Astrocyte of the cerebellum (primary cell): ENCODE data around the gene SCMH1.

ENCODE experiments used
- DNase-seq: peaks from one replicate; pipeline ENCODE4 v3.0.0-alpha.2; 2011; ENCODE audit warnings: low read depth
- H3K4me3 ChIP-seq: 2 replicates; pipeline ENCODE4 v1.5.1; 2011; ENCODE audit warnings: mild to moderate bottlenecking, low read depth, low read length, moderate library complexity
- CTCF ChIP-seq: IDR thresholded peaks from 2 replicates; pipeline ENCODE4 v1.5.1; 2012; ENCODE audit warnings: low read length, low read depth, moderate library complexity, mild to moderate bottlenecking; ENCODE audit errors: missing control alignments
- in situ Hi-C: cut with HindIII; loops from 2 replicates; pipeline ENCODE4 v1.10.0; 2017; ENCODE audit warnings: low sequenced_read_pairs

The SCMH1 gene

GRCh38 chr1:41158147-41158875 is 83.8 kb downstream of the SCMH1 start:
- H3K4me3 ChIP-seq: no peak overlapping the region
- in situ Hi-C loops: no loop called here
- DNase-seq: no peak
- TF ChIP-seq CTCF: no peak

- no peak overlapping the region for H3K4me3 ChIP-seq
- no peak for TF ChIP-seq CTCF
- no peak for DNase-seq
- in situ Hi-C loops: no loop called here
These were observed 87.0 kb downstream of the SCMH1 start for GRCh38 chr1:41155105-41155504.

- DNase-seq: no peak
- H3K4me3 ChIP-seq: no peak overlapping the region
- in situ Hi-C loops: no loop called here
- no peak for TF ChIP-seq CTCF
These were observed 88.3 kb downstream of the SCMH1 start for GRCh38 chr1:41153750-41154274.

GRCh38 chr1:41152622-41153044 is 89.5 kb downstream of the SCMH1 start:
- in situ Hi-C loops: no loop called here
- H3K4me3 ChIP-seq: no peak overlapping the region
- DNase-seq: peak; percentile 79
- TF ChIP-seq CTCF: no peak

GRCh38 chr1:41151846-41152245 is 90.3 kb downstream of the SCMH1 start:
- TF ChIP-seq CTCF: no peak
- no peak overlapping the region for H3K4me3 ChIP-seq
- in situ Hi-C loops: no loop called here
- no peak for DNase-seq

GRCh38 chr1:41149570-41149969 is 92.5 kb downstream of the SCMH1 start:
- H3K4me3 ChIP-seq: no peak overlapping the region
- in situ Hi-C loops: no loop called here
- no peak for DNase-seq
- no peak for TF ChIP-seq CTCF

- H3K4me3 ChIP-seq: no peak overlapping the region
- in situ Hi-C loops: no loop called here
- no peak for DNase-seq
- TF ChIP-seq CTCF: no peak
These were observed 97.8 kb downstream of the SCMH1 start for GRCh38 chr1:41144285-41144684.
